ENCODE data around the gene KRTAP10-6.
"Not testable (repeated sequence)": the region's sequence is repeated elsewhere in the genome, so short reads cannot be mapped to it uniquely, and the experiment has no call there.

Gene KRTAP10-6

DNA sequence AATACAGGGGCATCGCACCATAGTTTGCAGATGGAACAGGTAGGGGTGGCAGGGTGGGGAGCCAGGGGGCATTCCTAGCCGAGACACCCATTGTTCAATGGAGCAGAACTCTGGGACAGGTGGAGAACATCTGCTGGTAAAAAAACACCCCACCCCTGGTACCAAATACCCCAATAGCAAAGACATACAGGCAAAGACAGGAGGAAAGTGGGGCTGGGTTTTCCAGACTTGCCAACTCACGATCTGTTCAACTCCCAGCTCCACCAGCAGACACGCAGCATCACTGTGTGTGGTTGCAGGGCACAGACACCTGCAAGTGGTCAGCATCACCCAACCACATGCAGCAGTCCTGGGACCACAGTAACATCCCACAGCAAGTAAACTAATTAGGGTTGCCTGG lies 19.2 kb upstream of the KRTAP10-6 start:
- Histone ChIP-seq H4K20me1 (ENCODE audit: low read depth, low read length) (no peaks in the 10 kb centered on the region), H3K79me2 (ENCODE audit: insufficient read depth, low read length) (no peaks in the 10 kb centered on the region), H3K36me3 (ENCODE audit: low read length) (no peaks in the 10 kb centered on the region)

DNA sequence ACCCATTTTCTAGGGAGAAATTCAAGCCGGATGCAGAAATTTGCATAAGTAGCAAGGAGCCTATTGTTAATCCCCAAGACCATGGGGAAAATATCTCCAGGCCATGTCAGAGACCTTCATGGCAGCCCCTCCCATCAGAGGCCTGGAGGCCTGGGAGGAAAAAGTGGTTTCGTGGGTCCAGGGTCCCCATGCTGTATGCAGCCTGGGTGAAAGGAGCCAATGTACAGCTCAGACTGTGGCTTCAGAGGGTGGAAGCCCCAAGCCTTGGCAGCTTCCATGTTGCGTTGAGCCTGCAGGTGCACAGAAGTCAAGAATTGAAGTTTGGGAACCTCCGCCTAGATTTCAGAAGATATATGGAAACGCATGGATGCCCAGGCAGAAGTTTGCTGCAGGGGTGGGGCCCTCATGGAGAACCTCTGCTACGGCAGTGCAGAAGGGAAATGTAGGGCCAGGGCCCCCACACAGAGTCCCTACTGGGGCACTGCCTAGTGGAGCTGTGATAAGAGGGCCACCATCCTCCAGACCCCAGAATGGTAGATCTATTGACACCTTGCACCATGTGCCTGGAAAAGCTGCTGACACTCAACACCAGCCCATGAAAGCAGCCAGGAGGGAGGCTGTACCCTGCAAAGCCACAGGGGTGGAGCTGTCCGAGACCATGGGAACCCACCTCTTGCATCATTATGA lies 18.0 kb upstream of the KRTAP10-6 start:
- not testable (repeated sequence) for H4K20me1 ChIP-seq (ENCODE audit: low read depth, low read length); H3F3A ChIP-seq (ENCODE audit: insufficient read depth); H3K79me2 ChIP-seq (ENCODE audit: insufficient read depth, low read length); H3K27me3 ChIP-seq (ENCODE audit: low read length); H3K4me3 ChIP-seq (ENCODE audit: insufficient read depth, low read length, poor library complexity, severe bottlenecking); H3K36me3 ChIP-seq (ENCODE audit: low read length); H3K27ac ChIP-seq (ENCODE audit: low read depth, low read length); H3K4me2 ChIP-seq (ENCODE audit: low read depth, low read length, poor library complexity, severe bottlenecking); H3K9ac ChIP-seq (ENCODE audit: low read length); H3K9me2 ChIP-seq (replicated peaks; ENCODE audit: insufficient read depth, low read length); H2AFZ ChIP-seq (ENCODE audit: low read depth, low read length, severe bottlenecking); H3K9me3 ChIP-seq (ENCODE audit: insufficient read depth, low read length)

More for the DNA sequence above, 19.2 kb upstream of the KRTAP10-6 start:
- Histone ChIP-seq H3K4me2 (ENCODE audit: low read depth, low read length, poor library complexity, severe bottlenecking) (no peak overlapping the region), H3K27ac (ENCODE audit: low read depth, low read length) (no peak overlapping the region), H3K4me3 (ENCODE audit: insufficient read depth, low read length, poor library complexity, severe bottlenecking) (no peak overlapping the region), H3K27me3 (ENCODE audit: low read length) (no peaks in the 10 kb centered on the region), H2AFZ (ENCODE audit: low read depth, low read length, severe bottlenecking) (no peak overlapping the region), H3K9me2 (replicated peaks; ENCODE audit: insufficient read depth, low read length) (no peaks in the 10 kb centered on the region), H3K9ac (ENCODE audit: low read length) (no peak overlapping the region), H3K9me3 (ENCODE audit: insufficient read depth, low read length) (no peaks in the 10 kb centered on the region), H3F3A (ENCODE audit: insufficient read depth) (no peaks in the 10 kb centered on the region)
- no peak for TF ChIP-seq EZH2phosphoT487 (conservative IDR thresholded peaks at IDR 0.05; ENCODE audit: low read length)
- TF ChIP-seq, protein P1, sequence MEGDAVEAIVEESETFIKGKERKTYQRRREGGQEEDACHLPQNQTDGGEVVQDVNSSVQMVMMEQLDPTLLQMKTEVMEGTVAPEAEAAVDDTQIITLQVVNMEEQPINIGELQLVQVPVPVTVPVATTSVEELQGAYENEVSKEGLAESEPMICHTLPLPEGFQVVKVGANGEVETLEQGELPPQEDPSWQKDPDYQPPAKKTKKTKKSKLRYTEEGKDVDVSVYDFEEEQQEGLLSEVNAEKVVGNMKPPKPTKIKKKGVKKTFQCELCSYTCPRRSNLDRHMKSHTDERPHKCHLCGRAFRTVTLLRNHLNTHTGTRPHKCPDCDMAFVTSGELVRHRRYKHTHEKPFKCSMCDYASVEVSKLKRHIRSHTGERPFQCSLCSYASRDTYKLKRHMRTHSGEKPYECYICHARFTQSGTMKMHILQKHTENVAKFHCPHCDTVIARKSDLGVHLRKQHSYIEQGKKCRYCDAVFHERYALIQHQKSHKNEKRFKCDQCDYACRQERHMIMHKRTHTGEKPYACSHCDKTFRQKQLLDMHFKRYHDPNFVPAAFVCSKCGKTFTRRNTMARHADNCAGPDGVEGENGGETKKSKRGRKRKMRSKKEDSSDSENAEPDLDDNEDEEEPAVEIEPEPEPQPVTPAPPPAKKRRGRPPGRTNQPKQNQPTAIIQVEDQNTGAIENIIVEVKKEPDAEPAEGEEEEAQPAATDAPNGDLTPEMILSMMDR (IDR thresholded peaks at IDR 0.05; ENCODE audit: insufficient read depth, low read length, poor library complexity, severe bottlenecking) = no peak

DNA sequence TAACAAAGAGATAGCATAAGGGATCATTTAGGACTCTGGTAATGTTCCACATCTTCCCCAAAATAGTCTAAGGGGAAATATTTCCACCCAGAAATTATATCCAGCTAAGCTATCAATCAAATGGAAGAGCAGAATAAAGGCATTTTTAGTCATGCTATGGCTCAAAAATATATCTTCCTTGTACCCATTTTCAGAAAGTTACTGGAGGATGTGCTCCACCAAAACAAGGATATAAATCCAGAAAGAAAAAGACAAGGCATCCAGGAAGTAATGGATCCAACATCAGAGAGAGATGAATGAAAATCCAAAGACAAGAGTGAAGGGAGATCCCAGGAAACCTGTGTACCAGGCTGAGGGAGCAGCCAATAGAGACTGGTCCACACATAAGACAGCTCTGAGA lies 16.9 kb upstream of the KRTAP10-6 start:
- Histone ChIP-seq H2AFZ (ENCODE audit: low read depth, low read length, severe bottlenecking) (no peak overlapping the region), H3K9me3 (ENCODE audit: insufficient read depth, low read length) (no peaks in the 10 kb centered on the region), H3K9me2 (replicated peaks; ENCODE audit: insufficient read depth, low read length) (no peaks in the 10 kb centered on the region), H3K79me2 (ENCODE audit: insufficient read depth, low read length) (no peaks in the 10 kb centered on the region), H3K27me3 (ENCODE audit: low read length) (no peaks in the 10 kb centered on the region), H3F3A (ENCODE audit: insufficient read depth) (no peaks in the 10 kb centered on the region), H3K4me2 (ENCODE audit: low read depth, low read length, poor library complexity, severe bottlenecking) (no peak overlapping the region), H3K9ac (ENCODE audit: low read length) (no peak overlapping the region), H3K36me3 (ENCODE audit: low read length) (no peaks in the 10 kb centered on the region), H3K27ac (ENCODE audit: low read depth, low read length) (no peak overlapping the region), H4K20me1 (ENCODE audit: low read depth, low read length) (no peaks in the 10 kb centered on the region), H3K4me3 (ENCODE audit: insufficient read depth, low read length, poor library complexity, severe bottlenecking) (no peak overlapping the region)
- no peak for TF ChIP-seq EZH2phosphoT487 (conservative IDR thresholded peaks at IDR 0.05; ENCODE audit: low read length)
- TF ChIP-seq, protein P1 (IDR thresholded peaks at IDR 0.05; ENCODE audit: insufficient read depth, low read length, poor library complexity, severe bottlenecking) = no peak

DNA sequence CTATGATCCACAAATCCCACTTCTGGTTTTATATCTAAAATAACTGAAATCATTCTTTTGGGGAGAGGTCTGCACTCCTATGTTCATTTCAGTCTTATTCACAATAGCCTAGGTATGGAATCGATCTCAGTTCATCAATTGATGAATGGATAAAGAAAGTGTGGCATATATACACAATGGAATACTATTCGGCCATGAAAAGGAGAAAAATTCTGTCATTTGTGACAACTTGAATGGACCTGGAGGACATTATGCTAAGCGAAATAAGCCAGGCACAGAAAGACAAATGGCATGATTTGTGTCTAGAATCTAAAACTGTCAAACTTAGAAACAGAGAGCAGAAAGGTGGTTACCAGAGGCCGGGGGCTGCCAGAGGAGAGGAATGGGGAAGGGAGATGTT lies 14.2 kb upstream of the KRTAP10-6 start:
- no peak overlapping the region for H3K27ac ChIP-seq (ENCODE audit: low read depth, low read length)
- H3K9me3 ChIP-seq (ENCODE audit: insufficient read depth, low read length) = no peaks in the 10 kb centered on the region
- no peak overlapping the region for H3K4me2 ChIP-seq (ENCODE audit: low read depth, low read length, poor library complexity, severe bottlenecking)
- no peak overlapping the region for H2AFZ ChIP-seq (ENCODE audit: low read depth, low read length, severe bottlenecking)
- no peaks in the 10 kb centered on the region for H3F3A ChIP-seq (ENCODE audit: insufficient read depth)
- H3K36me3 ChIP-seq (ENCODE audit: low read length) = no peaks in the 10 kb centered on the region
- no peak for TF ChIP-seq EZH2phosphoT487 (conservative IDR thresholded peaks at IDR 0.05; ENCODE audit: low read length)
- TF ChIP-seq, protein P1 (IDR thresholded peaks at IDR 0.05; ENCODE audit: insufficient read depth, low read length, poor library complexity, severe bottlenecking) = no peak
- H3K9ac ChIP-seq (ENCODE audit: low read length) = no peak overlapping the region
- no peaks in the 10 kb centered on the region for H4K20me1 ChIP-seq (ENCODE audit: low read depth, low read length)
- H3K79me2 ChIP-seq (ENCODE audit: insufficient read depth, low read length) = no peaks in the 10 kb centered on the region
- no peak overlapping the region for H3K4me3 ChIP-seq (ENCODE audit: insufficient read depth, low read length, poor library complexity, severe bottlenecking)
- no peaks in the 10 kb centered on the region for H3K9me2 ChIP-seq (replicated peaks; ENCODE audit: insufficient read depth, low read length)
- no peaks in the 10 kb centered on the region for H3K27me3 ChIP-seq (ENCODE audit: low read length)
